ENCODE results near the gene MAVS. TPM values are rescaled to one million over a fixed set of nuclear protein-coding genes. Genes with fewer than 3 reads are reported as not detected.

Gene MAVS
- total and polyA plus RNA-seq, 9 of the 15 experiments (the other 6 are each of a cell fraction or from before 2014, with no cell fraction given) = 1.6 to 22.0 (median 11.3) TPM

- TF ChIP-seq RAD51 (IDR thresholded peaks at IDR 0.05; ENCODE audit: borderline replicate concordance, low read depth) (no peak), HDAC3 (IDR thresholded peaks at IDR 0.05; ENCODE audit: borderline replicate concordance, partially characterized antibody) (no peak), SMAD4 (CRISPR knock-in tag; conservative IDR thresholded peaks at IDR 0.05) (peak; percentile 48), ZNF133 (CRISPR knock-in tag; IDR thresholded peaks at IDR 0.05) (no peak), HBP1 (CRISPR knock-in tag; IDR thresholded peaks at IDR 0.05) (peak; percentile 70; the same call in 1 of the 2 replicates), FOXP1 (CRISPR knock-in tag; IDR thresholded peaks at IDR 0.05) (peak; percentile 66; the same call in 1 of the 2 replicates)
Observed at GRCh38 chr20:3888622-3889488, 42.2 kb downstream of the MAVS start, which contains the start of gene PANK2 (continued).
